ENCODE measurements around the gene PCDH9.

PCDH9 gene

GRCh38 chr13:66430269-66430668 is 799.9 kb downstream of the PCDH9 start:
- no peak for TF ChIP-seq CTCF (conservative IDR thresholded peaks at IDR 0.05; ENCODE audit: low read depth, low read length)
- H3K27me3 ChIP-seq (ENCODE audit: insufficient read depth, low read depth): no peaks in the 10 kb centered on the region
- H3K36me3 ChIP-seq (ENCODE audit: insufficient read depth): no peaks in the 10 kb centered on the region
- no peak overlapping the region for H3K27ac ChIP-seq
- H3K4me3 ChIP-seq (IDR thresholded peaks at IDR 0.05; ENCODE audit: insufficient read depth, low read depth, low read length): no peak overlapping the region
- H4K20me1 ChIP-seq (ENCODE audit: insufficient read depth): no peaks in the 10 kb centered on the region
- no peak overlapping the region for H2AFZ ChIP-seq (ENCODE audit: low read depth)
- H3K4me1 ChIP-seq (ENCODE audit: low read depth, poor library complexity, severe bottlenecking): no peaks in the 10 kb centered on the region
- H3K4me2 ChIP-seq: no peak overlapping the region
- H3K79me2 ChIP-seq (ENCODE audit: insufficient read depth, low read depth): no peaks in the 10 kb centered on the region
- H3K9ac ChIP-seq: no peak overlapping the region

- Histone ChIP-seq H3K4me1 (ENCODE audit: low read depth, poor library complexity, severe bottlenecking) (no peaks in the 10 kb centered on the region), H3K36me3 (ENCODE audit: insufficient read depth) (no peaks in the 10 kb centered on the region), H3K4me3 (IDR thresholded peaks at IDR 0.05; ENCODE audit: insufficient read depth, low read depth, low read length) (no peak overlapping the region), H3K4me2 (no peak overlapping the region), H3K27ac (no peak overlapping the region), H3K9ac (no peak overlapping the region), H3K27me3 (ENCODE audit: insufficient read depth, low read depth) (no peaks in the 10 kb centered on the region), H4K20me1 (ENCODE audit: insufficient read depth) (no peaks in the 10 kb centered on the region), H3K79me2 (ENCODE audit: insufficient read depth, low read depth) (no peaks in the 10 kb centered on the region), H2AFZ (ENCODE audit: low read depth) (no peak overlapping the region)
- no peak for TF ChIP-seq CTCF (conservative IDR thresholded peaks at IDR 0.05; ENCODE audit: low read depth, low read length)
These were observed 801.0 kb downstream of the PCDH9 start for GRCh38 chr13:66429156-66429555.

- Histone ChIP-seq H4K20me1 (ENCODE audit: insufficient read depth) (no peaks in the 10 kb centered on the region), H3K79me2 (ENCODE audit: insufficient read depth, low read depth) (no peaks in the 10 kb centered on the region), H3K4me2 (no peak overlapping the region), H3K27me3 (ENCODE audit: insufficient read depth, low read depth) (no peaks in the 10 kb centered on the region), H2AFZ (ENCODE audit: low read depth) (no peak overlapping the region), H3K36me3 (ENCODE audit: insufficient read depth) (no peaks in the 10 kb centered on the region), H3K9ac (no peak overlapping the region), H3K4me1 (ENCODE audit: low read depth, poor library complexity, severe bottlenecking) (no peaks in the 10 kb centered on the region), H3K27ac (no peak overlapping the region), H3K4me3 (IDR thresholded peaks at IDR 0.05; ENCODE audit: insufficient read depth, low read depth, low read length) (no peak overlapping the region)
- TF ChIP-seq CTCF (conservative IDR thresholded peaks at IDR 0.05; ENCODE audit: low read depth, low read length): no peak
These were observed 802.7 kb downstream of the PCDH9 start for GRCh38 chr13:66427458-66427861.

- Histone ChIP-seq H3K4me3 (IDR thresholded peaks at IDR 0.05; ENCODE audit: insufficient read depth, low read depth, low read length) (no peak overlapping the region), H3K27me3 (ENCODE audit: insufficient read depth, low read depth) (no peaks in the 10 kb centered on the region), H3K36me3 (ENCODE audit: insufficient read depth) (no peaks in the 10 kb centered on the region), H3K9ac (no peak overlapping the region), H3K4me1 (ENCODE audit: low read depth, poor library complexity, severe bottlenecking) (no peaks in the 10 kb centered on the region), H2AFZ (ENCODE audit: low read depth) (no peak overlapping the region), H3K27ac (no peak overlapping the region), H3K4me2 (no peak overlapping the region), H4K20me1 (ENCODE audit: insufficient read depth) (no peaks in the 10 kb centered on the region), H3K79me2 (ENCODE audit: insufficient read depth, low read depth) (no peaks in the 10 kb centered on the region)
- TF ChIP-seq CTCF (conservative IDR thresholded peaks at IDR 0.05; ENCODE audit: low read depth, low read length): no peak
These were observed 804.4 kb downstream of the PCDH9 start for GRCh38 chr13:66425741-66426140.

- TF ChIP-seq CTCF (conservative IDR thresholded peaks at IDR 0.05; ENCODE audit: low read depth, low read length): no peak
- Histone ChIP-seq H3K4me1 (ENCODE audit: low read depth, poor library complexity, severe bottlenecking) (no peaks in the 10 kb centered on the region), H3K27me3 (ENCODE audit: insufficient read depth, low read depth) (no peaks in the 10 kb centered on the region), H3K36me3 (ENCODE audit: insufficient read depth) (no peaks in the 10 kb centered on the region), H3K27ac (no peak overlapping the region), H4K20me1 (ENCODE audit: insufficient read depth) (no peaks in the 10 kb centered on the region), H3K4me2 (no peak overlapping the region), H3K4me3 (IDR thresholded peaks at IDR 0.05; ENCODE audit: insufficient read depth, low read depth, low read length) (no peak overlapping the region), H3K9ac (no peak overlapping the region), H2AFZ (ENCODE audit: low read depth) (no peak overlapping the region), H3K79me2 (ENCODE audit: insufficient read depth, low read depth) (no peaks in the 10 kb centered on the region)
These were observed 805.7 kb downstream of the PCDH9 start for GRCh38 chr13:66424422-66424821.

Measured in KMS-11 (cell line).